Tibial nerve (tissue), 4 donors: ENCODE data around the gene HOXA2. TPM values are rescaled to one million over a fixed set of nuclear protein-coding genes. Genes with fewer than 3 reads are reported as not detected.

Source experiments
- DNase-seq, 2 donors: peaks; one replicate each; pipeline ENCODE4 v3.0.0-alpha.2; 2019; ENCODE audit warnings: low spot score in 2 of 2
- H3K27ac ChIP-seq, 4 donors: fragments of 200-600 bp; sonication (generic) in 3 of 4; one replicate each; pipeline ENCODE4 v1.5.1; 2017 to 2019; ENCODE audit warnings: mild to moderate bottlenecking in 1 of 4
- H3K27me3 ChIP-seq, 2 donors: fragments of 200-600 bp; sonication (generic) in 1 of 2; one replicate each; pipeline versions ENCODE4 v1.5.1 to v1.6.0; 2017 to 2019
- H3K36me3 ChIP-seq, 3 donors: fragments of 200-600 bp; sonication (generic); one replicate each; pipeline ENCODE4 v1.5.1; 2018 to 2019
- H3K4me1 ChIP-seq, 4 donors: fragments of 200-600 bp; sonication (generic) in 3 of 4; one replicate each; pipeline ENCODE4 v1.5.1; 2017 to 2019
- H3K4me3 ChIP-seq, 4 donors: fragments of 200-600 bp; sonication (generic) in 3 of 4; one replicate each; pipeline ENCODE4 v1.5.1; 2017 to 2019; ENCODE audit warnings: mild to moderate bottlenecking in 1 of 4, moderate library complexity in 1 of 4
- H3K9me3 ChIP-seq, 4 donors: fragments of 200-600 bp; sonication (generic) in 3 of 4; one replicate each; pipeline ENCODE4 v1.5.1; 2017 to 2019
- EP300 ChIP-seq, 2 donors: sonication (generic); formaldehyde crosslinking; IDR thresholded peaks; one replicate each; pipeline ENCODE4 v1.6.1; 2017; ENCODE audit warnings: antibody characterized with exemption in 2 of 2, mild to moderate bottlenecking in 1 of 2
- POLR2A ChIP-seq, 2 donors: fragments of 450-650 bp; IDR thresholded peaks; one replicate each; pipeline ENCODE4 v1.6.1; 2017; ENCODE audit warnings: antibody characterized with exemption in 2 of 2, mild to moderate bottlenecking in 2 of 2, moderate library complexity in 2 of 2
- WGBS, 2 donors: methylation state at CpG; one replicate each; pipeline ENCODE4 v1.1.5; 2018; 5-methylcytosine and 5-hydroxymethylcytosine counted together
- total RNA-seq, 4 donors: library from RNA; depleted of rRNA; stranded (reverse); fragments of >200 nt; gene quantifications; one replicate each; pipeline ENCODE4 v1.1.0, GENCODE V29; 2016
- TF ChIP-seq, protein P1 (sequence below), 5 experiments: fragments of 200-600 bp in 3 of 5; fragments of 450-650 bp in 2 of 5; sonication (generic) in 3 of 5; IDR thresholded peaks; one replicate each; pipeline ENCODE4 v1.5.1; 2016 to 2019; ENCODE audit warnings: antibody characterized with exemption in 5 of 5, mild to moderate bottlenecking in 3 of 5, moderate library complexity in 2 of 5

HOXA2 gene
- total RNA-seq, 4 donors from 2014 or later: 2.5 to 5.9 (median 5.2) TPM

DNA sequence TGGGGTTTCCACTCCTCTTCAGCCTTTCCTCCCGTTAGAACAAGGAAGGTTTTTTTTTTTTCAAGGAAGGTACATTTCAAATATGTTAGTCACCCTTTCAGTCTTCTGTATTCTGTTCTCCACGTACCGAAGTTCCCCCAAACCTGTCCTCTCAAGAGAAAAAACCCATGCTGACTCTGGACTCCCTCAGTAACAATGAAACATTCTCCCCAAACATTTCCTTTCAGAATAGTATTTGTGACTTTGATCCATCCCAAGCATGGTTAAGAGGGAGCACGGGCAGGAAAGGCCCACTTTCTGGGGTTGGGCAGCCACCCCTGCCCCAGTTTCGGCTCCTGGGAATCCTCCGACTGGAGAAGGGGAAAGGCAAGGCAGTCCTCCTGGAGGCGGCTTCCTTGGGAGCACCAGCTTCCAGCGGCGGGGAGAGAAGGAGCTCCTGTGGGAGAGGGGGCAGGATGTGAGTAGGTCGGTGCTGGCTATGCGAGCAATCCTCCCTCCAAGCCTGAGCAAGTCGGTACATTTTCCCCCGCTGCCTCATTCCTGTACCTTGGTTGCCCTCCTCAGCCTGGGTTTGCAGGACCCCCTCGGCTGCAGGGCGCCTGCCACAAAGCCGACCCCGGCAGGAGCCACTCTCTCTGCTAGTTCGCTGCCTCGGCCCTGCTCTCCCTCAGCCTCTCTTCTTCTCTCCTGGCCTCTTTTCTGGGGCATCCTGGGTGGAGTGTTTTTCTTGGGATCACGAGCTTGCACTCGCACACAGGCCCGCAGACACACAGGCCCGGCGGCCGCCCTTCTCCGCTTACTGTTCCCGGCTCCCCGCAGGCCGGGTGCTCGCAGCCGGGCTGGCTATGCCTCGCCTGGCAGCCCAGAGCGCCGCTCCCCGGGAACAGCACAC, 4.6 kb downstream of the HOXA2 start:
- TF ChIP-seq POLR2A (IDR thresholded peaks at IDR 0.05) (no peak), EP300 (IDR thresholded peaks at IDR 0.05) (no peak)
- TF ChIP-seq, protein P1, sequence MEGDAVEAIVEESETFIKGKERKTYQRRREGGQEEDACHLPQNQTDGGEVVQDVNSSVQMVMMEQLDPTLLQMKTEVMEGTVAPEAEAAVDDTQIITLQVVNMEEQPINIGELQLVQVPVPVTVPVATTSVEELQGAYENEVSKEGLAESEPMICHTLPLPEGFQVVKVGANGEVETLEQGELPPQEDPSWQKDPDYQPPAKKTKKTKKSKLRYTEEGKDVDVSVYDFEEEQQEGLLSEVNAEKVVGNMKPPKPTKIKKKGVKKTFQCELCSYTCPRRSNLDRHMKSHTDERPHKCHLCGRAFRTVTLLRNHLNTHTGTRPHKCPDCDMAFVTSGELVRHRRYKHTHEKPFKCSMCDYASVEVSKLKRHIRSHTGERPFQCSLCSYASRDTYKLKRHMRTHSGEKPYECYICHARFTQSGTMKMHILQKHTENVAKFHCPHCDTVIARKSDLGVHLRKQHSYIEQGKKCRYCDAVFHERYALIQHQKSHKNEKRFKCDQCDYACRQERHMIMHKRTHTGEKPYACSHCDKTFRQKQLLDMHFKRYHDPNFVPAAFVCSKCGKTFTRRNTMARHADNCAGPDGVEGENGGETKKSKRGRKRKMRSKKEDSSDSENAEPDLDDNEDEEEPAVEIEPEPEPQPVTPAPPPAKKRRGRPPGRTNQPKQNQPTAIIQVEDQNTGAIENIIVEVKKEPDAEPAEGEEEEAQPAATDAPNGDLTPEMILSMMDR (IDR thresholded peaks at IDR 0.05): no peak
- H3K4me3 ChIP-seq: peak overlapping the region; percentile 3 to 94 (median 24)
- H3K27me3 ChIP-seq: peaks cover 0 to 78% of the 10 kb centered on the region in 2 donors
- H3K4me1 ChIP-seq: peaks cover 0 to 76% (median 9%) of the 10 kb centered on the region in 4 donors
- 33 to 34% methylated on average over 35 of the region's 35 CpGs for WGBS, 2 donors
- DNase-seq: no peak
- H3K27ac ChIP-seq: peak overlapping the region; percentile 11 to 87 (median 65)
- H3K9me3 ChIP-seq: no peaks in the 10 kb centered on the region
- H3K36me3 ChIP-seq: no peaks in the 10 kb centered on the region

DNA sequence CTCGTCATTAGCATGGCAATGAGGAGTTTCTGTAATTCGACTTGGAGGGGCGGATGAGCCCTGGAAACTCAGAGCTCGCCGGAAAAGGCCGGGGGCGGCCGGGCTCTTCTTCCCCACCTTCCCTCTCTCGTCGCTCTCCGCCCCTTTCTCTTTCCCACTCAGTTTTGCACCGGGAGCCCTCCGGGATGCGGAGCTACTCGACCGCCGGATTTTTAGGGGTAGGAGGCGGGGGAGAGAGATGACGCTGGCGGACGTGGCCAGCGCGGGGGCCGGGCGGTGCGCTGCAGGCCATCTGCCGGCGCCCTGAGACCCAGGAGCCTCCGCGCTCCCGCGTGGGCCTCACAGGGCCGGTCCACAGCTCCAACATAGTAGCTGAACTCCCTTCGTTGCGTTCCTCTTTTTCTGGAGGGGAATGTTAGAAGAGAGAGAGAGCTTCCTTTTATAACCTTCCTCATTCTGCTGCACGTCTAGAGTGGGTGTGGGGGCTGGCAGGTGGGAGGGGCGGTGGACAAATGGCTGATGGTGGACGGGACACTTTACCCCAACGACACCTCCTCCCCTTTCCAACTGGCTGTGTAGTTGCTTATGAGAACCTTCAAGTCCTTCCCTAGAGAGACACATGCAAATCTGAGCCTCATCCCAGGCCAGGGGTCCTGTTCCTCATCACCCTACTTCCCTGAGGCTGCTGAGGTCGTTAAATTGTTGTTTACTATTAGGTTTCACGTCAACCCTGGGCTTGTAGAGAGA, 5.5 kb downstream of the HOXA2 start:
- no peak for DNase-seq
- WGBS, 2 donors: 1 to 3% methylated on average over 41 of the region's 41 CpGs
- Histone ChIP-seq H3K27me3 (peaks cover 0 to 73% of the 10 kb centered on the region in 2 donors), H3K4me1 (peaks cover 0 to 68% (median 9%) of the 10 kb centered on the region in 4 donors), H3K4me3 (peak overlapping the region; percentile 51 to 94 (median 86)), H3K36me3 (no peaks in the 10 kb centered on the region), H3K27ac (peak overlapping the region; percentile 61 to 87 (median 74)), H3K9me3 (no peaks in the 10 kb centered on the region)
- TF ChIP-seq EP300 (IDR thresholded peaks at IDR 0.05) (peak in 1 of 2 donors; percentile 10), POLR2A (IDR thresholded peaks at IDR 0.05) (no peak)

DNA sequence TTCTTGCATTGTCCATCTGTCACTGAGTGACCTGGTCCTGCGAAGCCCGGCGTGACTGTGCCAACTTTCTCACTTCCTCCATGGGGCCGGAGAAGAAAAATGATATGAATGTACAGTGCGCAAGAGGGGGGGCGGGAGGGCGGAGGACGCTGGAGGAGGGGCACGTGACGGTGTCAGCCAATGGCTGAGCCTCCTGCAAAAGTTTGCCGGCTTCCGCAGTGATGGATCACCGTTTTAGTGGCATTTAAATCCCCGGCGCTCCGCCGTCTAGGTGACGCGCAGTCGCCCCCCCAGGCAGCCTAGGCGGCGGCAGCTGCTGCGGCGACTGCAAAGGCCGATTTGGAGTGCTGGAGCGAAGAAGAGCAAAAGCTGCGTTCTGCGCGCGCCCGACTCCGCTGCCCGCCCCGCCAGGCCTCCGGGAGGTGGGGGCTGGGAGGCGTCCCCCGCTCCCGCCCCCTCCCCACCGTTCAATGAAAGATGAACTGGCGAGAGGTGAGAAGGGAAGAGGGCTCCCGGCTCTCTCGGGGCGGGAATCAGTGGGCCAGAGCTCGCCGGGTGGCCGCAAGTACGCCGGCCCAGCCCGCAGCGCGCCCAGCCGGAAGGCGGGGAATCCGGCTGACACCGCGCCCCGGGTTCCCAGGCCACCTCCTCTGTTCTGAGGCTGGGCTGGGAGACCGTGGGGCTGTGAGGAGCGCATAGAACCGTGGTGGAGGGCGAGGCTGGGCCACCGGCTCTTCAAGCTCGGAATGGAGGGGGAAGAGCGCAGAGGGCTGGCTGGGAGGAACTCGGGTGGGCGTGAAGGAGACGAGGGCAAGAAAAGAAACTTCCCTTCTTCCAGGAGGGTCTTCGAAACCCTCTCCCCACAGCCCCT, 6.4 kb downstream of the HOXA2 start, which contains the start of gene HOXA1:
TSS of gene HOXA1 (minus strand) at position 104 of the 871 bp plus-strand sequence. CDS start at position 16, 88 bp downstream.
- WGBS, 2 donors: 0 to 1% methylated on average over 47 to 55 of the region's 68 CpGs
- peak in 1 of 2 donors; percentile 66 for DNase-seq
- TF ChIP-seq POLR2A (IDR thresholded peaks at IDR 0.05): peak; percentile 23 to 45
- TF ChIP-seq, protein P1 (IDR thresholded peaks at IDR 0.05): no peak
- TF ChIP-seq EP300 (IDR thresholded peaks at IDR 0.05): peak in 1 of 2 donors; percentile 73

DNA sequence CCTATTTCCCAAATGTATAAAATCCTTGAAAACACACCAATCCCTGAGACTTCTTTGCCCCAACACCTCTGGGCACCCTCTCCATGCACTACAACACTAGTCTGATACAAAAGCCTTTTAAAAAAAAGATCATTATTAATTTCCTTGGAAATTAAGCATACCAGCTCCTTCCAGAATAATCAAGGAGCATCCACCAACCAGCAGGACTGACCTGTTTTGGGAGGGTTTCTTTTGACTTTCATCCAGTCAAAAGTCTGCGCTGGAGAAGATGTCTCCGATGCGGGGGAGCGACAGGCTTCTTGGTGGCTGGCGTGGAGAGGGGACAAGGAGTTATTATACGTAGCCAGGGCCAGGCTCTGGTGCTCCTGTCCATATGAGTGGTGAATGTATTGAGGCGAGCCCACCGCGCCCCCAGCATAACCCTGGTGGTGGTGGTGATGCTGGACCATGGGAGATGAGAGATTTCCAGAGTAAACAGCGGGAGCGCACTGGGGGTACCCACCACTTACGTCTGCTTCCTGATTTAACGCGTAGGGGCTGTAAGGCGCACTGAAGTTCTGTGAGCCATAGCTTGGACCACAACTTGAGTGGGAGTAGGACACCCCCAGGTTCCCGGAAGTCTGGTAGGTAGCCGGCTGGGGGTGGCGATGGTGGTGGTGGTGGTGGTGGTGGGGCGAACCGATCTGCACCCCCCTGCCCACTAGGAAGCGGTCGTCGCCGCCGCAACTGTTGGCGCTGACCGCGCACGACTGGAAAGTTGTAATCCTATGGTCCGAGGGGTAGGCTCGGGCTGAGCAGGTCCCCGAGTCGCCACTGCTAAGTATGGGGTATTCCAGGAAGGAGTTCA, 7.2 kb downstream of the HOXA2 start:
- H3K36me3 ChIP-seq: no peaks in the 10 kb centered on the region
- H3K27ac ChIP-seq: peak overlapping the region in 2 of 4 donors; percentile 82 to 87
- peak overlapping the region; percentile 51 to 94 (median 86) for H3K4me3 ChIP-seq
- DNase-seq: no peak
- H3K9me3 ChIP-seq: no peaks in the 10 kb centered on the region
- WGBS, 2 donors: 10 to 16% methylated on average over 25 to 33 of the region's 33 CpGs
- no peak for TF ChIP-seq POLR2A (IDR thresholded peaks at IDR 0.05)
- TF ChIP-seq, protein P1 (IDR thresholded peaks at IDR 0.05): no peak
- TF ChIP-seq EP300 (IDR thresholded peaks at IDR 0.05): no peak
- H3K27me3 ChIP-seq: peaks cover 0 to 73% of the 10 kb centered on the region in 2 donors
- peaks cover 0 to 56% (median 7%) of the 10 kb centered on the region in 4 donors for H3K4me1 ChIP-seq

More for the DNA sequence above, 6.4 kb downstream of the HOXA2 start, which contains the start of gene HOXA1:
- no peaks in the 10 kb centered on the region for H3K9me3 ChIP-seq
- H3K4me1 ChIP-seq: peaks cover 0 to 61% (median 7%) of the 10 kb centered on the region in 4 donors
- H3K27me3 ChIP-seq: peaks cover 0 to 73% of the 10 kb centered on the region in 2 donors
- peak within 1 kb of the TSS; percentile 61 to 87 (median 74) for H3K27ac ChIP-seq
- H3K36me3 ChIP-seq: no peaks in the 10 kb centered on the region
- H3K4me3 ChIP-seq: peak within 1 kb of the TSS; percentile 51 to 94 (median 86)
